Aorta (tissue), 5 donors: ENCODE data around the gene HMGA1. TPM values are rescaled to one million over a fixed set of nuclear protein-coding genes. Genes with fewer than 3 reads are reported as not detected.
"Not testable (repeated sequence)": the region's sequence is repeated elsewhere in the genome, so short reads cannot be mapped to it uniquely, and the experiment has no call there.

ENCODE experiments used
- ATAC-seq: fragments of 200-7000 bp; cut with Tn5 transposase; one replicate; pipeline ENCODE4 v1.9.1; 2022; ENCODE audit warnings: moderate library complexity; ENCODE audit not compliant: low FRiP score
- DNase-seq, 2 donors: peaks; one replicate each; pipeline ENCODE4 v3.0.0-alpha.2; 2020
- H3K27ac ChIP-seq, 2 donors: one replicate each; pipeline ENCODE4 v1.5.1; 2013; ENCODE audit warnings: low read length in 2 of 2, mild to moderate bottlenecking in 2 of 2, moderate library complexity in 2 of 2, control low read depth in 1 of 2, inconsistent platforms in 1 of 2, low read depth in 1 of 2
- H3K27me3 ChIP-seq, 2 donors: one replicate each; pipeline ENCODE4 v1.6.1; 2013; ENCODE audit warnings: control low read depth in 1 of 2, low read length in 1 of 2, mild to moderate bottlenecking in 1 of 2, moderate library complexity in 1 of 2; ENCODE audit not compliant: insufficient read depth in 2 of 2, control insufficient read depth in 1 of 2
- H3K36me3 ChIP-seq, 2 donors: one replicate each; pipeline ENCODE4 v1.6.1; 2013; ENCODE audit warnings: control low read depth in 1 of 2, low read length in 1 of 2, mild to moderate bottlenecking in 1 of 2; ENCODE audit not compliant: insufficient read depth in 2 of 2, control insufficient read depth in 1 of 2
- H3K4me1 ChIP-seq, 2 donors: one replicate each; pipeline ENCODE4 v1.6.1; 2013; ENCODE audit warnings: low read length in 2 of 2, control low read depth in 1 of 2, mild to moderate bottlenecking in 1 of 2, moderate library complexity in 1 of 2; ENCODE audit not compliant: insufficient read depth in 2 of 2, control insufficient read depth in 1 of 2
- H3K4me3 ChIP-seq, 2 donors: one replicate each; pipeline ENCODE4 v1.5.1; 2013; ENCODE audit warnings: low read length in 2 of 2, control low read depth in 1 of 2, mild to moderate bottlenecking in 1 of 2
- H3K9me3 ChIP-seq: one replicate; pipeline ENCODE4 v1.6.1; 2013; ENCODE audit warnings: mild to moderate bottlenecking, low read length; ENCODE audit not compliant: control insufficient read depth
- WGBS, 2 donors: extraction: QIAGEN DNeasy Blood & Tissue Kit; methylation state at CpG; one replicate each; pipeline ENCODE4 v1.1.7; 2013; 5-methylcytosine and 5-hydroxymethylcytosine counted together
- intact Hi-C, 2 donors: fragments of 100-400 bp; cut with DNase I; formaldehyde crosslinking; loops; one replicate each; pipeline versions ENCODE4 v1.14.2 to v1.15.0; 2022
- polyA plus RNA-seq, 2 donors: library from polyadenylated mRNA; stranded (reverse); fragments of 200-250 nt; gene quantifications; one replicate each; pipeline ENCODE4 v1.2.3, GENCODE V29; 2013
- total RNA-seq, 2 donors: library from RNA; stranded (reverse); fragmentation: NEBNext Ultra II Directional; extraction: Animal tissue kit (Norgen Biotek cat#: 25700); gene quantifications; one replicate each; pipeline ENCODE4 v1.2.1, GENCODE V29; 2021
- donor health status: healthy with polysubstance abuse.
- donor health status: Bipolar disorder and iron deficiency.
- donor health status: DM: no; HTN: no; CAD: no.
- donor health status: DM: no; HTN: no; CAD: no.
- donor health status: DM: yes; HTN: yes; CAD: no.

The HMGA1 gene
- total and polyA plus RNA-seq, 4 donors: 11.0 to 25.5 (median 18.6) TPM

DNA sequence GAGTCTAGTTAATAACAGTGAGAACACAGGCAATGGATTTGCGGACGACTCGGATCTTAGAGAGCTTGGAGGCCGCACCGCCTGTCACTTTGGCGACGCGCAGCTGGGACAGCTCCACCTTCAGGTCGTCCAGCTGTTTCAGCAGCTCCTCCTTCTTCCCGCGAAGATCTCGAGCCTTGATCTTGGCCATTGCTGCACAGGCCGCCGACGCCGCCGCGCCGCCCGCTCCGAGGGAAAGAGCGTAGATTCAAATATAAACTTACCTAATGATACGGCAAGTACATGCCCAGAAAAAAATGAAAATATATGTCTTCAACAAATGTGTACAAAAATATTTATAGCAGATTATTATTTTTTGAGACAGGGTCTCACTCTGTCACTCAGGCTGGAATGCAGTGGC is 26.8 kb downstream of the HMGA1 start:
- H3K36me3 ChIP-seq, H3K4me3 ChIP-seq, H3K4me1 ChIP-seq, DNase-seq, ATAC-seq, intact Hi-C loops, H3K27me3 ChIP-seq, H3K9me3 ChIP-seq, H3K27ac ChIP-seq: not testable (repeated sequence)
- 79 to 84% methylated on average over 23 of the region's 23 CpGs for WGBS, 2 donors

DNA sequence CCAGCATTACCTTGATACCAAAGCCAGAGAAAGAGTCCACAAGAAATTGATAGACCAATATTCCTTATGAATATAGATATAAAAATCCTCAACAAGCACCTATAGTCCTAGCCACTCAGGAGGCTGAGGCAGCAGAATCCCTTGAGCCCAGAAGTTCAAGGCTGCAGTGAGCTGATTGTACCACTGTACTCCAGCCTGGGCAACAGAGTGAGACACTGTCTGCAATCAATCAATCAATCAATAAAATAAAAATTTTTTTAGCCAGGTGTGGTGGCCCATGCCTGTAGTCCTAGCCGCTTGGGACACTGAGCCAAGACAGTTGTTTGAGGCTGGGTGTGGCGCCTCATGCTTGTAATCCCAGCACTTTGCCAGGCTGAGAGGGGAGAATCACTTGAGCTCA is 31.1 kb downstream of the HMGA1 start:
- Histone ChIP-seq H3K36me3 (no peaks in the 10 kb centered on the region), H3K27me3 (no peaks in the 10 kb centered on the region), H3K4me3 (no peak overlapping the region), H3K4me1 (no peaks in the 10 kb centered on the region), H3K9me3 (no peaks in the 10 kb centered on the region), H3K27ac (no peak overlapping the region)
- no peak for ATAC-seq
- intact Hi-C loops: no loop called here
- WGBS, 2 donors: 97 to 99% methylated on average over 2 of the region's 2 CpGs
- DNase-seq: no peak

DNA sequence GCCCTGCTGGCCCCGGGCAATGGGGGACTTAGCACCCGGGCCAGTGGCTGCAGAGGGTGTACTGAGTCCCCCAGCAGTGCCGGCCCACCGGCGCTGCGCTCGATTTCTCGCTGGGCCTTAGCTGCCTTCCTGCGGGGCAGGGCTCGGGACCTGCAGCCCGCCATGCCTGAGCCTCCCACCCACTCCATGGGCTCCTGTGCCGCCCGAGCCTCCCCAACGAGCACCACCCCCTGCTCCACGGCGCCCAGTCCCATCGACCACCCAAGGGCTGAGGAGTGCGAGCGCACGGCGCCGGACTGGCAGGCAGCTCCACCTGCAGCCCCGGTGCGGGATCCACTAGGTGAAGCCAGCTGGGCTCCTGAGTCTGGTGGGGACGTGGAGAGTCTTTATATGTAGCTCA is 32.5 kb downstream of the HMGA1 start:
- H3K4me1 ChIP-seq, H3K9me3 ChIP-seq, H3K36me3 ChIP-seq, H3K27me3 ChIP-seq, H3K27ac ChIP-seq, intact Hi-C loops, H3K4me3 ChIP-seq, ATAC-seq, DNase-seq: not testable (repeated sequence)
- 95 to 96% methylated on average over 5 to 22 of the region's 25 CpGs for WGBS, 2 donors

DNA sequence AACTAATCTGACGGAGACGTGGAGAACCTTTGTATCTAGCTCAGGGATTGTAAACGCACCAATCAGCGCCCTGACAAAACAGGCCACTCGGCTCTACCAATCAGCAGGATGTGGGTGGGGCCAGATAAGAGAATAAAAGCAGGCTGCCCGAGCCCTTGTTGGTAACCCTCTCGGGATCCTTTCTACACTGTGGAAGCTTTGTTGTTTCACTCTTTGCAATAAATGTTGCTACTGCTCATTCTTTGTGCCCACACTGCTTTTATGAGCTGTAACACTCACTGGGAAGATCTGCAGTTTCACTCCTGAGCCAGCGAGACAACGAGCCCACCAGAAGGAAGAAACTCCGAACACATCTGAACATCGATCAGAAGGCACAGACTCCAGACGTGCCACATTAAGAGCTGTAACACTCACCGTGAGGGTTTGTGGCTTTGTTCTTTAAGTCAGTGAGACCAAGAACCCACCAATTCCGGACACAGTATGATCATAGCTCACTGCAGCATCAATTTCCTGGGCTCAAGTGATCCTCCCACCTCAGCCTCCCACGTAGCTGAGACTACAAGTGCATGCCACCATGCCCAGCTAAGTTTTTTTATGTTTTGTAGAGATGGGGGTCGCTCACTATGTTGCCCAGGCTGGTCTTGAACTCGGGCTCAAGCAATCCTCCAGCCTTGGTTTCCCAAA is 33.1 kb downstream of the HMGA1 start:
- H3K9me3 ChIP-seq, DNase-seq, H3K4me1 ChIP-seq, H3K27ac ChIP-seq, H3K4me3 ChIP-seq, intact Hi-C loops, H3K36me3 ChIP-seq, H3K27me3 ChIP-seq, ATAC-seq: not testable (repeated sequence)
- 77 to 78% methylated on average over 17 of the region's 17 CpGs for WGBS, 2 donors

DNA sequence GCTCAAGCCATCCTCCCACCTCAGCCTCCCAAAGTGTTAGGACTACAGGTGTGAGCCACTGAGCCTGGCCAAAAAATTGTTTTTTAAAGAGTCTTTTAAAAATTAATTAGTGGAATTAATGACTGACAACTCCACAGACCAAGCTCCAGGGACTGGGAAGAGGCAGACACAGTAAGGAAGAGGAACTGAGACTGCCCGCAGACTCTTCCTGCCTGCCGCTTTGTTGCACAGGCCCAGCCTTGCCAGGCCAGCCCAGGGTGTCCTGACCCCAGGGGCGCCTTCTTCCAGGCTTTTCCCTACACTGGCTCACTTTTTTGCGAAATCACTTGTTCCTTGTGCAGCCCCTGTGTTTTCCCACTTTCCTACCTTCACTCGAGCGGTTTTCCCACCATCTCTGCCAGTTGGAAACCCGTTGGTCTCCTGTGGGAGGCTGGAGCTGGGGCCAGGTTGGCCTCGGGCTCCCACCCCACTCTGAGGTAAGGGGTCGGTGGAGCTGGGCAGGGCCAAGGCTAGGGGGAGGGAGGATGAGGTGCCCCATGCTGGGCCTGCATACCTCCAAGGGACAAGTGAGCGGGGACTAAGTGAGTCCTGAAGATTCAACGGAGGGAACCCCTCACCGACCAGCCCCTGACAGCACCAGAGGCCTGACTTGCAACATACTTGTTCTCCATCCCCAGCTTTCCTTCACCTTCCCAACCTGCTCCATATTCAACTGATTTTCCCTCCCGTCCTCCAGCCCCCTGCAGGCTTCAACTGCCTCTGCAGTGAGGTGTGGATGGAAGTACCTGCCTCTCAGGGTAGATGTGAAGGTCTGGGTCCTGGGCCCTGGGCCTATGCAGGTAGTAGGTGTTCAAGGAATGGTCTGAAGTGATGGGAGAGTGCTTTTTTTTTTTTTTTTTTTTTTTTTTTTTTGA is 35.6 kb downstream of the HMGA1 start:
- DNase-seq (peak in 1 of 2 donors; percentile 72), ATAC-seq (no peak)
- H3K27ac ChIP-seq: no peak overlapping the region
- no peaks in the 10 kb centered on the region for H3K36me3 ChIP-seq
- H3K27me3 ChIP-seq: no peaks in the 10 kb centered on the region
- H3K9me3 ChIP-seq: no peaks in the 10 kb centered on the region
- H3K4me1 ChIP-seq: no peaks in the 10 kb centered on the region
- H3K4me3 ChIP-seq: no peak overlapping the region
- 94 to 95% methylated on average over 13 of the region's 13 CpGs for WGBS, 2 donors
- intact Hi-C loops: no loop called here

DNA sequence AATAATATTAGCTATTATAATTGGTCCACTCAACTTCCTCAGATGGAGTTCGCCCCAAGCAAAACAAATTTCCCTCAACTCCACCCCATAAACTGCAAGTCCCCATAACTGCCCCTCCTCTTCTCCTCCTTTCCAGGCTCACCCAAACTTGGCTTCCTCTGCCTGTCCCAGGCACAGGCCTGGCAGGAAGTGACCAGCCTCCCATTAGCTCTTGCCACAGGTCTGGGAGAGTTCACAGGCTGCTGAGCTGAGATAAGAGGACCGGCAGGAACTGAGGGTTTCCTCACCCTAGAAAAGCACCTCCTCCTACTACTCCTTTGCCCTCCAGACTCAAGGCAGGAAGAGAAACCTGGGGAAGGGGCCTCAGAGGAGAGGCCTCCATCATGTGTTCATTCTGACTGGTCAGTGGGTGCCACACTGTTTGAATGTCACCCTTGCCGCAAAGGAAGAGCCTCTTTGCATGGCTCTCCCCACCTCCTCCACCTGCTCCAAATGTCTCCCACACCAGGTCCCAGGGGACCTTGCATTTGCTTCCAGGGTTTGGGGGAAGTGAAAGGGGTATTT is 36.7 kb downstream of the HMGA1 start:
- Histone ChIP-seq H3K27me3 (no peaks in the 10 kb centered on the region), H3K9me3 (no peaks in the 10 kb centered on the region), H3K27ac (no peak overlapping the region), H3K4me1 (no peaks in the 10 kb centered on the region), H3K4me3 (no peak overlapping the region), H3K36me3 (no peaks in the 10 kb centered on the region)
- WGBS, 2 donors: 58 to 61% methylated on average over 3 of the region's 3 CpGs
- peak in 1 of 2 donors; percentile 71 for DNase-seq
- ATAC-seq: peak; percentile 85
- intact Hi-C loops: no loop called here

DNA sequence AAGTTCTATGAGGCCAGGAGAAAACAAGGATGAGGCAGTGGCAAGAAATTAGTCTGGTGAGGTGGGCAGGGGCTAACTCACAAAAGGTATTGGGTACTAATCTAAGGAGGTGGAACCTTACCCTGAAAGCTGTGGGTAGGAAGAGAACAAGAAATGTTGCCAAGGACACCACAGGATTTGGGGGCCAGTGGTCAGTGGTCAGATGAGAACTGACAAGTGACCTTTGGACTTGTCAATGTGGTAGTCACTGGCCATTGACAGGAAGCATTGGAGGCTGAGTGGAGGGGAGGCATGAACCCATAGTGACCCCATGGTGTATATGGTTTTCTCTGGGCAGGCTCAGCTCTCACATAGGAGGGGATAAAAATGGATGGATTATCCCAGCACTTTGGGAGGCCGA is 37.5 kb downstream of the HMGA1 start:
- DNase-seq (no peak), ATAC-seq (no peak)
- Histone ChIP-seq H3K27ac (no peak overlapping the region), H3K36me3 (no peaks in the 10 kb centered on the region), H3K4me1 (no peaks in the 10 kb centered on the region), H3K4me3 (no peak overlapping the region), H3K9me3 (no peaks in the 10 kb centered on the region), H3K27me3 (no peaks in the 10 kb centered on the region)
- intact Hi-C loops: no loop called here
- WGBS, 2 donors: 93 to 100% methylated on average over 1 of the region's 1 CpG

DNA sequence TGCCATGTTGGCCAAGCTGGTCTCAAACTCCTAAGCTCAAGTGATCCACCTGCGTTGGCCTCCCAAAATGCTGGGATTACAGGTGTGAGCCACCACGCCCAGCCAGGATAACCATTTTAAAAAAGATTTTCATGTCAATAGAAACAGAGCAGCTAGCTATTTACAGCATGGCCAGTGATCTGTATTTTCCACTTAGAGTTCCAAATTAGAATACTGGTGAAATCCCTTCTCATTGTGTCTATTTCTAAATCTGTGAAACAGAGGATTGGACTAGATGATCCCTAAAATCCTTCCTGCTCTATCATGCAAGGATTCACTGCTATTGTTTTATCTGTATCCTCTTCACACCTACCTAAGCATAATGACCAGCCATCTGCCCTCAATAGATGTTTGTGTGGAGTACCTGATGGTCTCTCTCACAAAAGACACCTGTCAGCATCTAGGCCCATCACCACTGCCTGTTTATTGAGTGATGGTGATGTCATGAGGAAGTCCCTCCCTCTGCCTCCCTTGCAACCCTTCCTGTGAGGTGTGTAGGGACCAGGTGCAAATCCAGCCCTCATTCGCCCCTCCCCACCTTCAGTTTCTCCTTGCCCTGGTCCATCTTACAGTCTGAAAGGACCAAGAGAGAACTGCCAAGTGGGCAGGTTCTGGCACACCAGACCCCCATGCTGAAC is 38.6 kb downstream of the HMGA1 start:
- WGBS, 2 donors: 96 to 97% methylated on average over 3 of the region's 3 CpGs
- Histone ChIP-seq H3K27me3 (no peaks in the 10 kb centered on the region), H3K4me1 (no peaks in the 10 kb centered on the region), H3K4me3 (no peak overlapping the region), H3K36me3 (no peaks in the 10 kb centered on the region), H3K9me3 (no peaks in the 10 kb centered on the region), H3K27ac (no peak overlapping the region)
- intact Hi-C loops: no loop called here
- no peak for ATAC-seq
- DNase-seq: no peak
